ENCODE results near the gene THRAP3. TPM values are rescaled to one million over a fixed set of nuclear protein-coding genes. Genes with fewer than 3 reads are reported as not detected.
"Not testable (repeated sequence)": the region's sequence is repeated elsewhere in the genome, so short reads cannot be mapped to it uniquely, and the experiment has no call there.

Gene THRAP3
- total RNA-seq, 1 experiment from 2014 or later = 86.8 TPM

- Histone ChIP-seq H3K4me1 (no peaks in the 10 kb centered on the region), H3K36me3 (ENCODE audit: control insufficient read depth, insufficient read depth, low read length) (no peaks in the 10 kb centered on the region), H3K27me3 (replicated peaks; ENCODE audit: control insufficient read depth, insufficient read depth, low read length) (no peaks in the 10 kb centered on the region), H3K4me3 (ENCODE audit: low read depth, low read length) (no peak overlapping the region), H3K9me3 (no peaks in the 10 kb centered on the region)
- Mint-ChIP-seq H3K27ac (ENCODE audit: unreplicated experiment) (peak overlapping the region; percentile 76), H3K36me3 (ENCODE audit: insufficient read depth, unreplicated experiment) (peaks cover 6% of the 10 kb centered on the region), H3K4me3 (ENCODE audit: unreplicated experiment) (peak overlapping the region; percentile 37), H3K9me3 (ENCODE audit: unreplicated experiment) (no peaks in the 10 kb centered on the region), H3K4me1 (ENCODE audit: low read depth, unreplicated experiment) (peaks cover 7% of the 10 kb centered on the region), H3K27me3 (ENCODE audit: insufficient read depth, unreplicated experiment) (no peaks in the 10 kb centered on the region)
- ChIA-PET CTCF (interaction anchor here (0.6 to 2.6 kb wide), 8 partner anchors 14 to 103 kb away, joined by 3 to 13 read pairs (median 4); partner anchors contain the start of genes THRAP3 and TRAPPC3), POLR2A (no interaction called here)
- TF ChIP-seq CTCF (IDR thresholded peaks at IDR 0.05; ENCODE audit: insufficient read depth in 1 of 2, low read depth in 1 of 2, low read length in 1 of 2, severe bottlenecking in 1 of 2, unreplicated experiment in 1 of 2) = peak; percentile 61 to 73
- intact Hi-C loops (cut with micrococcal nuclease; ENCODE audit: unreplicated experiment) = loop anchor here (1.0 to 5.0 kb wide), 3 partner anchors 39 to 89 kb away; partner anchors contain the start of gene TRAPPC3
- no TSS peak for BruUV-seq (replicated peaks)
- peak; percentile 74 to 80 for DNase-seq
Measured at GRCh38 chr1:36187800-36188593, 36.2 kb upstream of the THRAP3 start.

- H3K36me3 Mint-ChIP-seq (ENCODE audit: insufficient read depth, unreplicated experiment); H3K4me1 Mint-ChIP-seq (ENCODE audit: low read depth, unreplicated experiment); H3K36me3 ChIP-seq (ENCODE audit: control insufficient read depth, insufficient read depth, low read length); intact Hi-C loops (cut with micrococcal nuclease; ENCODE audit: unreplicated experiment); H3K27me3 ChIP-seq (replicated peaks; ENCODE audit: control insufficient read depth, insufficient read depth, low read length); CTCF ChIA-PET; POLR2A ChIA-PET; BruUV-seq (replicated peaks); H3K9me3 Mint-ChIP-seq (ENCODE audit: unreplicated experiment); H3K4me1 ChIP-seq; H3K4me3 ChIP-seq (ENCODE audit: low read depth, low read length); H3K27me3 Mint-ChIP-seq (ENCODE audit: insufficient read depth, unreplicated experiment); H3K27ac Mint-ChIP-seq (ENCODE audit: unreplicated experiment); H3K9me3 ChIP-seq; DNase-seq; H3K4me3 Mint-ChIP-seq (ENCODE audit: unreplicated experiment): not testable (repeated sequence)
Measured at GRCh38 chr1:36196805-36197204, 27.4 kb upstream of the THRAP3 start.

GRCh38 chr1:36198641-36199040 lies 25.6 kb upstream of the THRAP3 start:
- ChIA-PET CTCF (no interaction called here), POLR2A (no interaction called here)
- Mint-ChIP-seq H3K27ac (ENCODE audit: unreplicated experiment) (no peak overlapping the region), H3K9me3 (ENCODE audit: unreplicated experiment) (no peaks in the 10 kb centered on the region), H3K4me1 (ENCODE audit: low read depth, unreplicated experiment) (no peaks in the 10 kb centered on the region), H3K27me3 (ENCODE audit: insufficient read depth, unreplicated experiment) (peaks cover 3% of the 10 kb centered on the region), H3K36me3 (ENCODE audit: insufficient read depth, unreplicated experiment) (no peaks in the 10 kb centered on the region), H3K4me3 (ENCODE audit: unreplicated experiment) (no peak overlapping the region)
- H3K27me3 ChIP-seq (replicated peaks; ENCODE audit: control insufficient read depth, insufficient read depth, low read length) = no peaks in the 10 kb centered on the region
- no peaks in the 10 kb centered on the region for H3K4me1 ChIP-seq
- no peak for TF ChIP-seq CTCF (IDR thresholded peaks at IDR 0.05; ENCODE audit: insufficient read depth in 1 of 2, low read depth in 1 of 2, low read length in 1 of 2, severe bottlenecking in 1 of 2, unreplicated experiment in 1 of 2)
- no peaks in the 10 kb centered on the region for H3K9me3 ChIP-seq
- H3K4me3 ChIP-seq (ENCODE audit: low read depth, low read length) = no peak overlapping the region
- no TSS peak for BruUV-seq (replicated peaks)
- intact Hi-C loops (cut with micrococcal nuclease; ENCODE audit: unreplicated experiment) = no loop called here
- H3K36me3 ChIP-seq (ENCODE audit: control insufficient read depth, insufficient read depth, low read length) = no peaks in the 10 kb centered on the region
- DNase-seq = no peak

Measured in Caco-2 (cell line).